ENCODE data around the gene SDC4.

The SDC4 gene

DNA sequence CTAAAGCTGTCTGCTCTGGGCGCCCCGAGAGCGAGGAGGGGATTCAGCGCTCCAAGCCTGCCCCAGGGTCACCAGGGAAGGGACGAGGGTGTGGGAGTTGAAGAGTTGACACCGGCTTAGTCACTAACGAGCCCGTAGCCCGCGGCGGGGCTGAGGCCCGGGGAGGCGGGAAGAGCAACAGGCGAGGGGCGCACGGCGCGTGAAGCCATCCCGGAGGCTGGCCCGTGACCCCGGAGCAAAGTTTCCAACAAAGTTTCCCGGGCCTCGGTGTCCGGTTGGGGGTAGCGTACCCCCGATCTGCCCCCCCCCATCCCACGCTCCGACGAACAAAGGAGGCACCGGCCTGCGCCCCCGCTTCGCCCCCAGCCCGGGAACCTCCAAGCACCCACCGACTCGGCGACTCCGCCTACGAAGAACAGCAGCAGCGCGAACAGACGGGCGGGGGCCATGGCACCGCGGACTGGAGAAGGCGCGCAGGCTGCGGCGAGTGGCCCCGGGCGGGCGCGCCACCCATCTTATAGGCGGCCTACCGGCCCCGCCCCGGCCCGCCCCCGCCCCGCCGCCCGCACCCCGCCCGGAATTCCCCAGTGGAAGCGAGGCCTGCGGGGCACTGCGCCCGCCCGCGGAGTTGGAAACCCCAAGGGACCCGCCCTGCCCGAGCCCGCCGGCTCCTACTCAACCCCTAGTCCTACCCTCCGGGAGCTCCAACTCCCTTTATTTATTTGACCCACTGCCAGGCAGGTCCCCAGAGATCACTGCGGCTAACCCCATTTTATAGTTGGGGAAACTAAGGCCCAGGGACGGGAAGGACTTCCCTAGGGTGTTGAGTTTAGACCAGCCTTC, at the start of gene SDC4:
Gene SDC4 (minus strand): TSS at position 489 of the 843 bp plus-strand sequence. CDS start 40 bp downstream, at position 449.
- peak; percentile 23 for DNase-seq

- no peak for DNase-seq
Observed at GRCh38 chr20:45395114-45395415, 46.8 kb upstream of the SDC4 start.

- DNase-seq = no peak
Observed at GRCh38 chr20:45394221-45395113, 46.2 kb upstream of the SDC4 start.

DNA sequence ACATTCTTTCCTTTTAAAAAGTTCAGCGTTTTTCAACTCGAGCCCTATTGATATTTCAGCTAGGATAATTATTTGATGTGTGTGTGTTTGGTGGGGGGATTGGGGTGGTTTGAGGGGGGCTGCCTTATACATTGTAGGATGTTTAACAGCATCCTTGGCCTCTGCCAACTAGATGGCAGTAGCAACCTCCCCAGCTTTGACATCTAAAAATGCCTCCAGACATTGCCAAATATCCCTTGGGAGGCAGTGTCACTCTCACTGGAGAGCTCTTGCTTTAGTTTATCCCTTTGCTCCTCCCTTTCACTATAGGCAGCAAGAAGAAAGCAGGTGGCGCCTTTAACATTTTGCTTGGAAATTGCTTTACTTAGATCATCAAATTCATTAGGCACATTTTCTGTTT, 44.5 kb upstream of the SDC4 start:
- peak; percentile 25 for DNase-seq

DNA sequence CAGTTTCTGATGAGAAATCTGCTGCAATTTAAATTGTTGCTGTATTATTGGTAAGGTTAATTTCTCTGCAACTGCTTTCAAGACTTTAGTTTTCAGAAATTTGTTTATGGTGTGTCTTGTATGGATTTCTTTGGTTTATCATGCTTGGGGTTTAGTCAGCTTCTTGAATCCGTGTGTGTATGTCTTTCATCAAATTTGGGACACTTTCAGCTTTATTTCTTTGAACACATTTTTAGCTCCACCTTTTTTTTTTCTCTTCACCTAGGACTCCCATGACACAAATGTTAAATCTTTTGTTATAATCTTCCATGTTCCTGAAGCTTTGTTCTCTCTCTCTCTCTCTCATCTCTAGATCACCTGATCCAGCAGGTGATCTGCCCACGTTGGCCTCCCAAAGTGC, 43.3 kb upstream of the SDC4 start:
- DNase-seq = no peak

DNA sequence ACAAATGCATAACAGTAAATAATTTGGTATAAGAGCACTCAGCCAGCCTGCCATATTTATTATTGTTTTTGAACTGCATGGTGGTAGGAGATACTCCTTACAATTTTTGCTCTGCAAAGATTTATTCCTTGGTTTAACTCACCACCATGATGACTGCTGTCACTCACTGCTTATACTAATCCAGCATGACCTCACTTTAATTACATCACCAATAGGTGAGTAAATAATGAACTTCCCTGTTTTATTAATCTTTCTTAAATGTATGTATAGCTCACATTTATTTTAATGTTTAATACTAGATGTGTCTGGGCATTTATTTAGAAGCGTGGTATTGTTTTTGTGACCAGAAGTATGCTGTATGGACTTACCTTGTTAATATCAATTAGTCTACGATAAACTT, 42.7 kb upstream of the SDC4 start:
- DNase-seq = no peak

GRCh38 chr20:45387274-45387673, 39.0 kb upstream of the SDC4 start:
- no peak for DNase-seq

- DNase-seq = no peak
Observed at GRCh38 chr20:45378191-45378590, 30.0 kb upstream of the SDC4 start, which contains the start of gene TP53TG5. Gene TP53TG5, minus strand, starts transcription at chr20:45378325. Its CDS starts 89 bp downstream, at chr20:45378236.

DNA sequence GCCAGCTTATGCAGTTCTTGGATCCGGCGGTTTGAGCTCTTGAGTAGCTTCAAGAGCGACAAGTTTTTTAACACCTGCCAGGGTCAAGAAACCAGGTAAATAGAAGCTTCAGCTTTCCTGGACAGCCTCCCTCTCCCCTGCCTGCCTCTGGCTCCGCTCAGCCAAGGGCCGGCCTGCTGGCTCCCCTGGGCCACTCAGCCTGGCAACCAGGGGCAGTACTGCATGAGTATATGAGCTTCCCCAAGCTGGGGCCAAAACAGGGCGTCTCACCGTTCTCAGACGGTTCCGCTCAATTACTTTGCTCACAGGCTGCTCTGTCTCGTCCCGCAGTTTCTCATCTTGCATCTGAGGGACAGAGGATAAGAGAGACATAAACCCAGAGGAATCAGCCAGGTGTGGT, 29.0 kb upstream of the SDC4 start:
- no peak for DNase-seq

- DNase-seq = no peak
Observed at GRCh38 chr20:45374966-45375365, 26.7 kb upstream of the SDC4 start.

DNA sequence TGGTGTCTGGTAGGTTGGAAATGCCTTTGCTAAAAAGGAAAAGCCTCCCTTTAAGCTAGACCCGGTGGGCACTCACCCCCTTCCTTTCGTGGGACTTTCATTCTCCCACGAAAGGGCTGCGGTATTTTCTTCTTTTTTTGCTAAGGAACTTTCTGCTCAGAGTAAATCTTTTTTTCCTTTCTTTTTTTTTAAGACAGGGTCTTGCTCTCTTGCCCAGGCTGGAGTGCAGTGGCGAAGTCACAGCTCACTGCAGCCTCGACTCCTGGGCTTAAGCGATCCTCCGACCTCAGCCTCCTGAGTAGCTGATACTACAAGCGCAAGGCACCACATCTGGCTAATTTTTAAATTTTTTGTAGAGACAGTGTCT, 25.9 kb upstream of the SDC4 start:
- DNase-seq = no peak

- DNase-seq = peak; percentile 82
Observed at GRCh38 chr20:45373353-45374100, 25.3 kb upstream of the SDC4 start.

- DNase-seq = no peak
Observed at GRCh38 chr20:45372646-45373352, 24.6 kb upstream of the SDC4 start.

- no peak for DNase-seq
Observed at GRCh38 chr20:45372241-45372640, 24.0 kb upstream of the SDC4 start.

DNA sequence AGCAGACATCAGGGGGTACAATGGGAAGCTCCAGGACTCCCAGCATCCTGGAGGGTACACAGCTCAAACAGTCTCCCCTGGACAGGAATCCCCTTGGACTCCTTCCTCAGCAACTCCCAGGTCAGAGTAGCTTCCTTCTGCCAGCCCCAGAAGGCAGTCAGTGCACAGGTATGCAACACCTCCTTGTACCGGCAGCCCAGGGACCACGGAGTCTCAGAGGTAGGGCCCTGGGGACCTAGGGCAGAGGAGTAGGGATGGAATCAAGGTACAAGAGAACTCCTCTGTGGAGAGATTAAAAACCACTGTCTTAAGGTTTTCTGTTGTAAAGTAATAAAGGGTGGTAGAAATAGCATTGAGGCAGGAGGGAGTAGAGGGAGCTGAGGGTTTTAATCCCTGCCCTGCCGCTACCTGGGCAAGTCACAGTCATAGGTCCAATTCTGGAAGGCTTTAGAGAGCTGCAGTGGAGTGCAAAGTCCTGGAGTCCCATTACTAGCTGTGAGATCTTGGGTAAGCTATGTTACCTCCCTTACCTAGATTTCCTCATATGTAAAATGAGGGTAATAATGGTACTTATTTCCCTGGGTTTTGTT, 22.4 kb upstream of the SDC4 start:
- DNase-seq = no peak

DNA sequence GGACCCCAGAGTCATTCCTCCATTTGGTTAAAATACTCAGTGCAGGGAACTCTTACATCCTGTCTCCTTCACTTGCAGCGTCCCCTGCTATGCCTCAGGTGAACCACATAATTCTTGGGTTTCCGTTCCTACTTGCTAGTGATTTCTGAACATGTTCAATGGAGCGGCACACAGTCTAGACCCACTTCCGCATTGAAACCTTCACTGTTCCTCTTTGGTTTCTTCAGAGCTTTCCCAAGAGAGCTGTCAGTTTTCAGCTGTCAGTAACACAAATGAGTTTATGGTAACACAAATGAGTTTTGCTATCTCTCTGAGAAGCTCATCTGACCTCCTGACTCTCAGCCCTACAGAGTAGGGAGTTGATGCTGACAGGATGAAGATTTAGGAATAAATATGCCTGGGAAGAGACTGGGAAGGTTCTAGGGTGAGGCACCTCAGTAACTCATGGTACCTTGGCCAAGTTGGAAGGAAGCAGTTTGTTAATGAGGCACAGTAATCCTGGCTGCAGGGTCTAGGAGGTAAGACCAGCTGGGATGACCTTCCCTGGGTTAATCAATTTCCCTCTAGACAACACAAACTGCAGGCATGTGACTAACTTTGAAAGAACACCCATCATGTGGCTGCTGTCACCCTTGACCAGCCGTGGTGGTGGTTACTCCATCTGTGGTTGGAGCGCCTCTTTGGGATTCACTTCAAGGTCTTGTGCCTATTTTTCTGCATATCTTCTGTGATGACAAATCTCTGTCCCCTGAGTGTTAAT, 20.2 kb upstream of the SDC4 start:
- DNase-seq = no peak

- no peak for DNase-seq
Observed at GRCh38 chr20:45367126-45367525, 18.9 kb upstream of the SDC4 start.

GRCh38 chr20:45366631-45367030, 18.4 kb upstream of the SDC4 start:
- DNase-seq = no peak

GRCh38 chr20:45366192-45366591, 18.0 kb upstream of the SDC4 start:
- DNase-seq = no peak

- no peak for DNase-seq
Observed at GRCh38 chr20:45365444-45365970, 17.3 kb upstream of the SDC4 start.

All from DMS153 (cell line).